Body of pancreas (tissue), 4 donors: Measurements from ENCODE around the gene CKS1B.
A peak's percentile ranks its signal among the peaks of the same experiment; 100 is the strongest.

ENCODE experiments used
- POLR2A ChIP-seq, 3 donors: fragments of 450-650 bp; IDR thresholded peaks; one replicate each; pipeline ENCODE4 v1.6.1; 2016; ENCODE audit warnings: antibody characterized with exemption in 3 of 3, mild to moderate bottlenecking in 2 of 3
- TF ChIP-seq, protein P1 (sequence below), 7 experiments: fragments of 450-650 bp in 4 of 7; fragments of 200-600 bp in 3 of 7; sonication (generic) in 3 of 7; IDR thresholded peaks; one replicate each; pipeline ENCODE4 v1.5.1; 2016 to 2019; ENCODE audit warnings: antibody characterized with exemption in 7 of 7

DNA sequence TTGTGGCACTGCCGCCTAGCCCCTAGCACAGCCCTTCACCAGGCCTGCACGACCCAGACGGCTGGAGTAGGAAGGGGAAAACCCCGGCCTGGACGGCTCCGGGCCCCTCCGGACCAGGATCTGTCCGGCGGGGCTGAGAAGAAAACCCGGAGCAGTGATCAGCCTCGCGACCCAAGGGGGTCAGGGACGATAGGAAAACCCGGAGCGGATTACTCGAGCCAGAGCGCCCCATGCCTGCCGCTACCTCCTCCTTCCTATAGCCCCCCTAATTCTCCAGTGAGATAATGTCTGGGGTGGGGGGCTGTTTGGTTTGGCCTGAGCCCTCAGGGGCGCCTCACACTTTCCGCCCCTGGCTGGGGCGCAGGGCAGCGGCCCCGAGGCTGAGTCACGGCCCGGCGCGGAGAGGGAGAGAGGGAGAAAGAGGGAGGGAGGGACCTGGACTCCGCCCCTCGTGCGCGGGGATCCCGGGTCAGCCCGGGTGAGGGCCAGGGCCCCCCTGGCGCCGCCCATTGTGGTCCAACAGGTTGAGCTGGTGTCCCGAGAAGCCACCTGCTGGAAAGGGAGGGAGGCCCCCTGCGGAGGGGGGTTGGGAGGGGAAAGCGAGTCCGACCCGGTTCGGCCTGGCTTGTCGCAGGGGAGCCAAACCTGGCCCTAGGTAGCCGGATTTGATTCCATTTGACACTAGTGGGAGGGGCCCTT is 26.4 kb downstream of the CKS1B start:
- TF ChIP-seq, protein P1, sequence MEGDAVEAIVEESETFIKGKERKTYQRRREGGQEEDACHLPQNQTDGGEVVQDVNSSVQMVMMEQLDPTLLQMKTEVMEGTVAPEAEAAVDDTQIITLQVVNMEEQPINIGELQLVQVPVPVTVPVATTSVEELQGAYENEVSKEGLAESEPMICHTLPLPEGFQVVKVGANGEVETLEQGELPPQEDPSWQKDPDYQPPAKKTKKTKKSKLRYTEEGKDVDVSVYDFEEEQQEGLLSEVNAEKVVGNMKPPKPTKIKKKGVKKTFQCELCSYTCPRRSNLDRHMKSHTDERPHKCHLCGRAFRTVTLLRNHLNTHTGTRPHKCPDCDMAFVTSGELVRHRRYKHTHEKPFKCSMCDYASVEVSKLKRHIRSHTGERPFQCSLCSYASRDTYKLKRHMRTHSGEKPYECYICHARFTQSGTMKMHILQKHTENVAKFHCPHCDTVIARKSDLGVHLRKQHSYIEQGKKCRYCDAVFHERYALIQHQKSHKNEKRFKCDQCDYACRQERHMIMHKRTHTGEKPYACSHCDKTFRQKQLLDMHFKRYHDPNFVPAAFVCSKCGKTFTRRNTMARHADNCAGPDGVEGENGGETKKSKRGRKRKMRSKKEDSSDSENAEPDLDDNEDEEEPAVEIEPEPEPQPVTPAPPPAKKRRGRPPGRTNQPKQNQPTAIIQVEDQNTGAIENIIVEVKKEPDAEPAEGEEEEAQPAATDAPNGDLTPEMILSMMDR (IDR thresholded peaks at IDR 0.05): peak in 4 of 7 experiments; percentile 26 to 54 (median 41)
- TF ChIP-seq POLR2A (IDR thresholded peaks at IDR 0.05): peak; percentile 82 to 92 (median 91)
